ENCODE measurements around the gene CSHL1.

GRCh38 chr17:63927464-63928171, 16.6 kb upstream of the CSHL1 start:
- TF ChIP-seq POLR2A (IDR thresholded peaks at IDR 0.05): no peak
- TF ChIP-seq, protein P1, sequence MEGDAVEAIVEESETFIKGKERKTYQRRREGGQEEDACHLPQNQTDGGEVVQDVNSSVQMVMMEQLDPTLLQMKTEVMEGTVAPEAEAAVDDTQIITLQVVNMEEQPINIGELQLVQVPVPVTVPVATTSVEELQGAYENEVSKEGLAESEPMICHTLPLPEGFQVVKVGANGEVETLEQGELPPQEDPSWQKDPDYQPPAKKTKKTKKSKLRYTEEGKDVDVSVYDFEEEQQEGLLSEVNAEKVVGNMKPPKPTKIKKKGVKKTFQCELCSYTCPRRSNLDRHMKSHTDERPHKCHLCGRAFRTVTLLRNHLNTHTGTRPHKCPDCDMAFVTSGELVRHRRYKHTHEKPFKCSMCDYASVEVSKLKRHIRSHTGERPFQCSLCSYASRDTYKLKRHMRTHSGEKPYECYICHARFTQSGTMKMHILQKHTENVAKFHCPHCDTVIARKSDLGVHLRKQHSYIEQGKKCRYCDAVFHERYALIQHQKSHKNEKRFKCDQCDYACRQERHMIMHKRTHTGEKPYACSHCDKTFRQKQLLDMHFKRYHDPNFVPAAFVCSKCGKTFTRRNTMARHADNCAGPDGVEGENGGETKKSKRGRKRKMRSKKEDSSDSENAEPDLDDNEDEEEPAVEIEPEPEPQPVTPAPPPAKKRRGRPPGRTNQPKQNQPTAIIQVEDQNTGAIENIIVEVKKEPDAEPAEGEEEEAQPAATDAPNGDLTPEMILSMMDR (IDR thresholded peaks at IDR 0.05): no peak
- no peak for TF ChIP-seq EP300 (IDR thresholded peaks at IDR 0.05)
